Small intestine (tissue), 7 donors: Measurements from ENCODE around the gene TMEM125. TPM values are rescaled to one million over a fixed set of nuclear protein-coding genes. Genes with fewer than 3 reads are reported as not detected.

Experiments
- DNase-seq, 2 donors: peaks; one replicate each; pipeline versions ENCODE4 v3.0.0 to v3.0.0-alpha.2; 2013
- FAIRE-seq: peaks from 2 replicates; lab custom pipeline; 2012; peaks lifted over from hg19 to GRCh38; lab: Jason Lieb, UNC
- H3K27ac ChIP-seq, 3 donors: one replicate each; pipeline ENCODE4 v1.5.1; 2013; ENCODE audit warnings: low read length in 2 of 3, mild to moderate bottlenecking in 2 of 3, control low read depth in 1 of 3, inconsistent platforms in 1 of 3, low read depth in 1 of 3, moderate library complexity in 1 of 3
- H3K27me3 ChIP-seq, 3 donors: one replicate each; pipeline ENCODE4 v1.6.1; 2013; ENCODE audit warnings: low read length in 3 of 3, inconsistent platforms in 1 of 3; ENCODE audit not compliant: control insufficient read depth in 3 of 3, insufficient read depth in 3 of 3
- H3K36me3 ChIP-seq, 3 donors: one replicate each; pipeline ENCODE4 v1.6.1; 2013; ENCODE audit warnings: low read length in 3 of 3, inconsistent platforms in 1 of 3, low read depth in 1 of 3, mild to moderate bottlenecking in 1 of 3, moderate library complexity in 1 of 3; ENCODE audit not compliant: control insufficient read depth in 3 of 3, insufficient read depth in 2 of 3
- H3K4me1 ChIP-seq, 3 donors: one replicate each; pipeline ENCODE4 v1.6.1; 2013; ENCODE audit warnings: low read length in 2 of 3, inconsistent platforms in 1 of 3, low read depth in 1 of 3, mild to moderate bottlenecking in 1 of 3, moderate library complexity in 1 of 3; ENCODE audit not compliant: control insufficient read depth in 3 of 3, insufficient read depth in 2 of 3
- H3K4me3 ChIP-seq, 3 donors: one replicate each; pipeline ENCODE4 v1.5.1; 2013; ENCODE audit warnings: low read length in 3 of 3, control low read depth in 1 of 3, inconsistent platforms in 1 of 3, low read depth in 1 of 3, mild to moderate bottlenecking in 1 of 3, moderate library complexity in 1 of 3
- H3K9me3 ChIP-seq, 2 donors: one replicate each; pipeline ENCODE4 v1.6.1; 2013; ENCODE audit warnings: low read depth in 1 of 2, low read length in 1 of 2; ENCODE audit not compliant: control insufficient read depth in 2 of 2, insufficient read depth in 1 of 2
- WGBS, 3 donors: extraction: QIAGEN DNeasy Blood & Tissue Kit; methylation state at CpG; one replicate each; pipeline ENCODE4 v1.1.7; 2013; 5-methylcytosine and 5-hydroxymethylcytosine counted together
- polyA plus RNA-seq, 4 donors: library from polyadenylated mRNA; stranded (reverse) in 3 of 4; unstranded in 1 of 4; fragments of 200-250 nt in 3 of 4; fragments of 120-200 nt in 1 of 4; gene quantifications; one replicate each; pipeline versions ENCODE4 v1.2.1 to v1.2.3, GENCODE V29; 2013
- donor health status: healthy with polysubstance abuse.
- donor health status: control.
- donor health status: control.
- donor health status: Bipolar disorder and iron deficiency.
- donor health status: healthy.

TMEM125 gene
- polyA plus RNA-seq, 4 donors, result 38.3 to 94.3 (median 68.5) TPM

GRCh38 chr1:43232074-43232473, 37.7 kb upstream of the TMEM125 start:
- Histone ChIP-seq H3K4me3 (no peak overlapping the region), H3K9me3 (no peaks in the 10 kb centered on the region), H3K36me3 (no peaks in the 10 kb centered on the region), H3K27me3 (no peaks in the 10 kb centered on the region), H3K27ac (no peak overlapping the region), H3K4me1 (peaks cover 0 to 7% (median 0%) of the 10 kb centered on the region in 3 donors)
- WGBS, 3 donors, result 40 to 60% (median 40%) methylated on average over 4 of the region's 4 CpGs
- DNase-seq, result no peak
- FAIRE-seq, result no peak

GRCh38 chr1:43232482-43232881, 37.3 kb upstream of the TMEM125 start:
- H3K27ac ChIP-seq, result no peak overlapping the region
- no peaks in the 10 kb centered on the region for H3K9me3 ChIP-seq
- H3K27me3 ChIP-seq, result no peaks in the 10 kb centered on the region
- 87 to 96% (median 91%) methylated on average over 4 of the region's 4 CpGs for WGBS, 3 donors
- no peaks in the 10 kb centered on the region for H3K36me3 ChIP-seq
- H3K4me1 ChIP-seq, result peaks cover 0 to 5% (median 0%) of the 10 kb centered on the region in 3 donors
- FAIRE-seq (no peak), DNase-seq (no peak)
- H3K4me3 ChIP-seq, result no peak overlapping the region

- H3K9me3 ChIP-seq, result no peaks in the 10 kb centered on the region
- 87 to 92% (median 90%) methylated on average over 5 of the region's 5 CpGs for WGBS, 3 donors
- FAIRE-seq, result no peak
- H3K4me3 ChIP-seq, result no peak overlapping the region
- no peaks in the 10 kb centered on the region for H3K36me3 ChIP-seq
- DNase-seq, result no peak
- no peaks in the 10 kb centered on the region for H3K27me3 ChIP-seq
- no peak overlapping the region for H3K27ac ChIP-seq
- H3K4me1 ChIP-seq, result peaks cover 0 to 8% (median under 1%) of the 10 kb centered on the region in 3 donors
Measured at GRCh38 chr1:43233631-43234030, 36.2 kb upstream of the TMEM125 start.

- no peak overlapping the region for H3K27ac ChIP-seq
- no peaks in the 10 kb centered on the region for H3K27me3 ChIP-seq
- no peak overlapping the region for H3K4me3 ChIP-seq
- H3K36me3 ChIP-seq, result no peaks in the 10 kb centered on the region
- DNase-seq (no peak), FAIRE-seq (no peak)
- H3K9me3 ChIP-seq, result no peaks in the 10 kb centered on the region
- WGBS, 3 donors, result 95 to 96% (median 95%) methylated on average over 16 to 17 of the region's 17 CpGs
- peaks cover 0 to 8% (median 1%) of the 10 kb centered on the region in 3 donors for H3K4me1 ChIP-seq
Measured at GRCh38 chr1:43234267-43234666, 35.5 kb upstream of the TMEM125 start.

- Histone ChIP-seq H3K9me3 (no peaks in the 10 kb centered on the region), H3K27me3 (no peaks in the 10 kb centered on the region), H3K4me1 (peaks cover 0 to 8% (median 1%) of the 10 kb centered on the region in 3 donors), H3K4me3 (no peak overlapping the region), H3K36me3 (no peaks in the 10 kb centered on the region), H3K27ac (no peak overlapping the region)
- FAIRE-seq (no peak), DNase-seq (no peak)
- WGBS, 3 donors, result 28 to 63% (median 49%) methylated on average over 8 of the region's 8 CpGs
Measured at GRCh38 chr1:43235040-43235439, 34.7 kb upstream of the TMEM125 start.

GRCh38 chr1:43235451-43236121, 34.2 kb upstream of the TMEM125 start:
- Histone ChIP-seq H3K27me3 (no peaks in the 10 kb centered on the region), H3K4me1 (peaks cover 0 to 8% (median 1%) of the 10 kb centered on the region in 3 donors), H3K27ac (no peak overlapping the region), H3K36me3 (no peaks in the 10 kb centered on the region), H3K4me3 (no peak overlapping the region), H3K9me3 (no peaks in the 10 kb centered on the region)
- WGBS, 3 donors, result 37 to 69% (median 56%) methylated on average over 9 of the region's 9 CpGs
- no peak for DNase-seq
- FAIRE-seq, result no peak

- Histone ChIP-seq H3K9me3 (no peaks in the 10 kb centered on the region), H3K4me3 (no peak overlapping the region), H3K4me1 (peaks cover 0 to 8% (median 1%) of the 10 kb centered on the region in 3 donors), H3K27me3 (no peaks in the 10 kb centered on the region), H3K27ac (no peak overlapping the region), H3K36me3 (no peaks in the 10 kb centered on the region)
- DNase-seq (no peak), FAIRE-seq (no peak)
- WGBS, 3 donors, result 65 to 78% (median 74%) methylated on average over 1 of the region's 1 CpG
Measured at GRCh38 chr1:43237121-43237520, 32.7 kb upstream of the TMEM125 start.

- no peak for FAIRE-seq
Measured at GRCh38 chr1:43238085-43238484, 31.7 kb upstream of the TMEM125 start.

More at GRCh38 chr1:43238085-43238484, 31.7 kb upstream of the TMEM125 start:
- H3K27me3 ChIP-seq, result no peaks in the 10 kb centered on the region
- H3K9me3 ChIP-seq, result no peaks in the 10 kb centered on the region
- H3K4me3 ChIP-seq, result no peak overlapping the region
- peaks cover 0 to 8% (median 1%) of the 10 kb centered on the region in 3 donors for H3K4me1 ChIP-seq
- peak; percentile 85 to 90 for DNase-seq
- H3K27ac ChIP-seq, result no peak overlapping the region
- no peaks in the 10 kb centered on the region for H3K36me3 ChIP-seq
- WGBS, 3 donors, result 9 to 14% (median 11%) methylated on average over 5 of the region's 5 CpGs
